GM19238 (cell line): Measurements from ENCODE around the gene SYT15.
"Not testable (repeated sequence)": the region's sequence is repeated elsewhere in the genome, so short reads cannot be mapped to it uniquely, and the experiment has no call there.

ENCODE experiments used
- DNase-seq: peaks from one replicate; pipeline ENCODE4 v3.0.0; 2011; ENCODE audit warnings: low spot score; ENCODE audit not compliant: insufficient read length

SYT15 gene

GRCh38 chr10:46578474-46579178 lies at the start of gene SYT15:
SYT15 (plus strand) TSS chr10:46579128; CDS start chr10:46579169, 41 bp downstream.
- not testable (repeated sequence) for DNase-seq

- not testable (repeated sequence) for DNase-seq
Measured at GRCh38 chr10:46529742-46530141, 49.2 kb upstream of the SYT15 start.

- no peak for DNase-seq
Measured at GRCh38 chr10:46530249-46531186, 48.4 kb upstream of the SYT15 start.

GRCh38 chr10:46532256-46532655 lies 46.7 kb upstream of the SYT15 start:
- DNase-seq = not testable (repeated sequence)

- DNase-seq = no peak
Measured at GRCh38 chr10:46534828-46535524, 44.0 kb upstream of the SYT15 start.

GRCh38 chr10:46536171-46536570 lies 42.8 kb upstream of the SYT15 start:
- DNase-seq = no peak

- no peak for DNase-seq
Measured at GRCh38 chr10:46536781-46537180, 42.1 kb upstream of the SYT15 start.

- DNase-seq = no peak
Measured at GRCh38 chr10:46537309-46537708, 41.6 kb upstream of the SYT15 start.

GRCh38 chr10:46538155-46538554 lies 40.8 kb upstream of the SYT15 start:
- DNase-seq = no peak

- no peak for DNase-seq
Measured at GRCh38 chr10:46538717-46539426, 40.1 kb upstream of the SYT15 start.

- DNase-seq = no peak
Measured at GRCh38 chr10:46539596-46540411, 39.1 kb upstream of the SYT15 start.

- DNase-seq = no peak
Measured at GRCh38 chr10:46540412-46541016, 38.4 kb upstream of the SYT15 start.

GRCh38 chr10:46541017-46541661 lies 37.8 kb upstream of the SYT15 start:
- no peak for DNase-seq

- DNase-seq = no peak
Measured at GRCh38 chr10:46541735-46542566, 37.0 kb upstream of the SYT15 start.

GRCh38 chr10:46542567-46543465 lies 36.1 kb upstream of the SYT15 start:
- DNase-seq = no peak

GRCh38 chr10:46543466-46544377 lies 35.2 kb upstream of the SYT15 start:
- DNase-seq = no peak
